SH-SY5Y (cell line): ENCODE results near the gene DNAJC3.

Experiments used
- GATA2 ChIP-seq: IDR thresholded peaks from 2 replicates; pipeline ENCODE4 v1.6.1; 2011; ENCODE audit warnings: mild to moderate bottlenecking, low read depth, low read length
- GATA3 ChIP-seq: IDR thresholded peaks from 2 replicates; pipeline ENCODE4 v1.6.1; 2011; ENCODE audit warnings: low read depth, mild to moderate bottlenecking, low read length, moderate library complexity

- TF ChIP-seq GATA2 (no peak), GATA3 (no peak)
These were observed 107.4 kb downstream of the DNAJC3 start for GRCh38 chr13:95784161-95784899.
